Measurements from ENCODE around the gene ARID1B.

Gene ARID1B

GRCh38 chr6:157158897-157159296 is 381.7 kb downstream of the ARID1B start:
- no peak for TF ChIP-seq TAF1 (IDR thresholded peaks at IDR 0.05; ENCODE audit: borderline replicate concordance, insufficient read depth, low read length)
- no peak for TF ChIP-seq FOXP2 (optimal IDR thresholded peaks at IDR 0.05; ENCODE audit: borderline replicate concordance, extremely low read depth, extremely low read length, insufficient read depth)
- TF ChIP-seq SIN3A (IDR thresholded peaks at IDR 0.05; ENCODE audit: borderline replicate concordance, insufficient read depth, low read length), result no peak
- TF ChIP-seq POLR2AphosphoS5 (IDR thresholded peaks at IDR 0.05; ENCODE audit: low read depth, low read length), result no peak
- no peak for TF ChIP-seq REST (IDR thresholded peaks at IDR 0.05; ENCODE audit: insufficient read depth in 1 of 2, low read depth in 2 of 2, low read length in 2 of 2)

GRCh38 chr6:157159348-157159747 is 382.2 kb downstream of the ARID1B start:
- TF ChIP-seq SIN3A (IDR thresholded peaks at IDR 0.05; ENCODE audit: borderline replicate concordance, insufficient read depth, low read length), result no peak
- no peak for TF ChIP-seq TAF1 (IDR thresholded peaks at IDR 0.05; ENCODE audit: borderline replicate concordance, insufficient read depth, low read length)
- TF ChIP-seq REST (IDR thresholded peaks at IDR 0.05; ENCODE audit: insufficient read depth in 1 of 2, low read depth in 2 of 2, low read length in 2 of 2), result no peak
- no peak for TF ChIP-seq FOXP2 (optimal IDR thresholded peaks at IDR 0.05; ENCODE audit: borderline replicate concordance, extremely low read depth, extremely low read length, insufficient read depth)
- no peak for TF ChIP-seq POLR2AphosphoS5 (IDR thresholded peaks at IDR 0.05; ENCODE audit: low read depth, low read length)

DNA sequence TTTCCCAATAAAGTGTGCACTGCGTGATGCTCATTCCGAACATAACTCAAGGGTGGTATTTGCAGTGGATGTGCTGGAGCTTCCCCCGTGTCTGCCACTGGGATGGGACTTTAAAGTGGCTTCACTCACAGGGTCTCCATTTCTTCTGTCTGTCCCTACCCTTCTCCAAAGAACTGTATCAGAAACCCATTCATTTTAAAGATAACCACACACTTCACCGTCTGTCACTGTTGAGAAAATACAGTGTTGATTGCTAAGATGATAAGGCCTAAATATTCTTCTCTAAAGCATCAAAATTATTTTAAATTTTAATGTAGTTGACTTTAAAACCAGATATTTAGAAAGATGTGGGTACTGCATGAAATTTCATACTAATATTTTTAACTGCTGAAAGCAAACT is 384.7 kb downstream of the ARID1B start:
- no peak for TF ChIP-seq SIN3A (IDR thresholded peaks at IDR 0.05; ENCODE audit: borderline replicate concordance, insufficient read depth, low read length)
- no peak for TF ChIP-seq POLR2AphosphoS5 (IDR thresholded peaks at IDR 0.05; ENCODE audit: low read depth, low read length)
- no peak for TF ChIP-seq TAF1 (IDR thresholded peaks at IDR 0.05; ENCODE audit: borderline replicate concordance, insufficient read depth, low read length)
- TF ChIP-seq FOXP2 (optimal IDR thresholded peaks at IDR 0.05; ENCODE audit: borderline replicate concordance, extremely low read depth, extremely low read length, insufficient read depth), result no peak
- TF ChIP-seq REST (IDR thresholded peaks at IDR 0.05; ENCODE audit: insufficient read depth in 1 of 2, low read depth in 2 of 2, low read length in 2 of 2), result no peak

GRCh38 chr6:157162766-157163433 is 385.7 kb downstream of the ARID1B start:
- no peak for TF ChIP-seq FOXP2 (optimal IDR thresholded peaks at IDR 0.05; ENCODE audit: borderline replicate concordance, extremely low read depth, extremely low read length, insufficient read depth)
- TF ChIP-seq SIN3A (IDR thresholded peaks at IDR 0.05; ENCODE audit: borderline replicate concordance, insufficient read depth, low read length), result no peak
- no peak for TF ChIP-seq POLR2AphosphoS5 (IDR thresholded peaks at IDR 0.05; ENCODE audit: low read depth, low read length)
- TF ChIP-seq REST (IDR thresholded peaks at IDR 0.05; ENCODE audit: insufficient read depth in 1 of 2, low read depth in 2 of 2, low read length in 2 of 2), result no peak
- no peak for TF ChIP-seq TAF1 (IDR thresholded peaks at IDR 0.05; ENCODE audit: borderline replicate concordance, insufficient read depth, low read length)
